Endothelial cell of umbilical vein (primary cell): ENCODE data around the gene BZW1.

ENCODE experiments used
- CTCF ChIP-seq, 2 donors: IDR thresholded peaks; 1 replicate in 1 of 2; 2 replicates in 1 of 2; pipeline ENCODE4 v1.5.1; 2011; ENCODE audit warnings: low read length in 2 of 2, mild to moderate bottlenecking in 2 of 2, moderate library complexity in 2 of 2, control low read depth in 1 of 2, inconsistent platforms in 1 of 2, low read depth in 1 of 2; ENCODE audit not compliant: insufficient read depth in 1 of 2; ENCODE audit errors: extremely low read depth in 1 of 2
- EZH2 ChIP-seq: IDR thresholded peaks from 2 replicates; pipeline ENCODE4 v1.6.1; 2012; ENCODE audit warnings: borderline replicate concordance, low read depth, mild to moderate bottlenecking, moderate library complexity, low read length, inconsistent platforms; ENCODE audit not compliant: severe bottlenecking
- POLR2A ChIP-seq: IDR thresholded peaks from 2 replicates; pipeline ENCODE4 v1.6.1; 2012; ENCODE audit warnings: low read depth, mild to moderate bottlenecking, control low read depth, low read length
- POLR2AphosphoS5 ChIP-seq: IDR thresholded peaks from 2 replicates; pipeline ENCODE4 v1.6.1; 2012; ENCODE audit warnings: low read depth, mild to moderate bottlenecking, control low read depth, low read length, moderate library complexity; ENCODE audit not compliant: insufficient read depth

- no peak for TF ChIP-seq CTCF (IDR thresholded peaks at IDR 0.05; ENCODE audit: extremely low read depth in 1 of 2, insufficient read depth in 1 of 2, low read depth in 1 of 2, low read length in 2 of 2)
- TF ChIP-seq EZH2 = no peak
- TF ChIP-seq POLR2AphosphoS5 = no peak
- TF ChIP-seq POLR2A = no peak
These were observed 48.5 kb downstream of the BZW1 start for GRCh38 chr2:200860092-200860795.
